HEK293 (cell line): ENCODE measurements around the gene SRD5A1.

ENCODE experiments used
- CTCF ChIA-PET: fragments of 350-600 bp; formaldehyde crosslinking; extraction: SDS; loops from one replicate; lab custom pipeline; 2021; ENCODE audit warnings: antibody characterized with exemption; lab: Yijun Ruan, JAX
- POLR2A ChIA-PET: fragments of 300-600 bp; formaldehyde crosslinking; extraction: SDS; loops from one replicate; lab custom pipeline; 2020; ENCODE audit warnings: antibody characterized with exemption, inconsistent platforms; lab: Yijun Ruan, JAX
- H3K27ac ChIP-seq: fragments of 200-500 bp; sonication (Bioruptor generic); 2 replicates; pipeline ENCODE4 v1.5.1; 2014; ENCODE audit warnings: low read depth, low read length, control low read depth, inconsistent platforms; ENCODE audit errors: extremely low read depth
- H3K36me3 ChIP-seq, 2 experiments: fragments of 200-500 bp in 1 of 2; sonication (Bioruptor generic) in 1 of 2; 1 replicate in 1 of 2; 2 replicates in 1 of 2; pipeline ENCODE4 v1.5.1; 2014 to 2017; ENCODE audit warnings: inconsistent platforms in 2 of 2, low read length in 2 of 2; ENCODE audit not compliant: control insufficient read depth in 2 of 2, insufficient read depth in 1 of 2
- H3K4me1 ChIP-seq: fragments of 200-500 bp; sonication (Bioruptor generic); 2 replicates; pipeline ENCODE4 v1.5.1; 2014; ENCODE audit warnings: mild to moderate bottlenecking, low read length, inconsistent platforms; ENCODE audit not compliant: control insufficient read depth, insufficient read depth
- H3K4me3 ChIP-seq: 2 replicates; pipeline ENCODE4 v1.5.1; 2011; ENCODE audit warnings: low read depth, mild to moderate bottlenecking, control low read depth, low read length, moderate library complexity
- H3K9me3 ChIP-seq: fragments of 200-500 bp; sonication (Bioruptor generic); 2 replicates; pipeline ENCODE4 v1.5.1; 2014; ENCODE audit warnings: low read depth, low read length, inconsistent platforms; ENCODE audit not compliant: control insufficient read depth, insufficient read depth
- BCL11A ChIP-seq: fragments of 450-650 bp; formaldehyde crosslinking; IDR thresholded peaks from 2 replicates; pipeline ENCODE4 v1.5.1; 2016; ENCODE audit warnings: low read depth, missing biosample characterization, missing genetic modification characterization
- HOXD13 ChIP-seq: sonication (generic); formaldehyde crosslinking; IDR thresholded peaks from 2 replicates; pipeline ENCODE4 v1.8.0; 2022; ENCODE audit warnings: missing genetic modification reagents, borderline replicate concordance
- SCRT2 ChIP-seq: fragments of 450-650 bp; formaldehyde crosslinking; IDR thresholded peaks from 2 replicates; pipeline ENCODE4 v1.5.1; 2016; ENCODE audit warnings: missing biosample characterization, missing genetic modification characterization
- SP3 ChIP-seq: fragments of 450-650 bp; formaldehyde crosslinking; IDR thresholded peaks from 2 replicates; pipeline ENCODE4 v1.5.1; 2016; ENCODE audit warnings: missing biosample characterization, missing genetic modification characterization
- ZBTB7A ChIP-seq: fragments of 450-650 bp; formaldehyde crosslinking; IDR thresholded peaks from 2 replicates; pipeline ENCODE4 v1.5.1; 2016; ENCODE audit warnings: low read depth, missing biosample characterization, missing genetic modification characterization
- ZBTB8A ChIP-seq: fragments of 450-650 bp; formaldehyde crosslinking; IDR thresholded peaks from 2 replicates; pipeline ENCODE4 v1.5.1; 2016; ENCODE audit warnings: missing biosample characterization, missing genetic modification characterization
- ZNF133 ChIP-seq: fragments of 450-650 bp; formaldehyde crosslinking; IDR thresholded peaks from 2 replicates; pipeline ENCODE4 v1.5.1; 2016; ENCODE audit warnings: missing biosample characterization, missing genetic modification characterization
- ZNF140 ChIP-seq: fragments of 450-650 bp; formaldehyde crosslinking; IDR thresholded peaks from 2 replicates; pipeline ENCODE4 v1.5.1; 2016; ENCODE audit warnings: missing biosample characterization, missing genetic modification characterization
- ZNF184 ChIP-seq: fragments of 450-650 bp; IDR thresholded peaks from 2 replicates; pipeline ENCODE4 v1.5.1; 2018; ENCODE audit warnings: missing biosample characterization, mild to moderate bottlenecking, missing genetic modification characterization
- ZNF544 ChIP-seq: fragments of 450-650 bp; formaldehyde crosslinking; IDR thresholded peaks from 2 replicates; pipeline ENCODE4 v1.5.0; 2017; ENCODE audit warnings: missing biosample characterization, missing genetic modification characterization
- ZNF621 ChIP-seq: fragments of 450-650 bp; formaldehyde crosslinking; IDR thresholded peaks from 2 replicates; pipeline ENCODE4 v1.5.1; 2017; ENCODE audit warnings: missing biosample characterization, missing genetic modification characterization
- ZNF629 ChIP-seq: fragments of 450-650 bp; formaldehyde crosslinking; IDR thresholded peaks from 2 replicates; pipeline ENCODE4 v1.5.1; 2017; ENCODE audit warnings: missing biosample characterization, missing genetic modification characterization
- ZNF768 ChIP-seq: fragments of 450-650 bp; formaldehyde crosslinking; IDR thresholded peaks from 2 replicates; pipeline ENCODE4 v1.5.1; 2018; ENCODE audit warnings: missing biosample characterization, mild to moderate bottlenecking, missing genetic modification characterization
- ZSCAN30 ChIP-seq: fragments of 450-650 bp; IDR thresholded peaks from 2 replicates; pipeline ENCODE4 v1.5.1; 2018; ENCODE audit warnings: missing biosample characterization, mild to moderate bottlenecking, missing genetic modification characterization, moderate library complexity
- TF ChIP-seq, protein P1 (sequence below): fragments of 450-650 bp; IDR thresholded peaks from 2 replicates; pipeline ENCODE4 v1.5.1; 2018; ENCODE audit warnings: missing biosample characterization, mild to moderate bottlenecking, missing genetic modification characterization
- TF ChIP-seq, protein P2 (sequence below): fragments of 450-650 bp; formaldehyde crosslinking; IDR thresholded peaks from 2 replicates; pipeline ENCODE4 v1.5.1; 2016; ENCODE audit warnings: missing biosample characterization, missing genetic modification characterization, low read depth
- TF ChIP-seq, protein P3 (sequence below): fragments of 450-650 bp; formaldehyde crosslinking; IDR thresholded peaks from 2 replicates; pipeline ENCODE4 v1.5.1; 2016; ENCODE audit warnings: missing biosample characterization, missing genetic modification characterization
- TF ChIP-seq, protein P4 (sequence below): fragments of 450-650 bp; formaldehyde crosslinking; IDR thresholded peaks from 2 replicates; pipeline ENCODE4 v1.5.1; 2016; ENCODE audit warnings: missing biosample characterization, missing genetic modification characterization
- TF ChIP-seq, protein P5 (sequence below): fragments of 450-650 bp; formaldehyde crosslinking; conservative IDR thresholded peaks from 2 replicates; pipeline ENCODE4 v1.5.1; 2016; ENCODE audit warnings: low read depth, missing biosample characterization, missing genetic modification characterization
- TF ChIP-seq, protein P6 (sequence below): fragments of 450-650 bp; formaldehyde crosslinking; IDR thresholded peaks from 2 replicates; pipeline ENCODE4 v1.5.1; 2016; ENCODE audit warnings: missing biosample characterization, missing genetic modification characterization

Gene SRD5A1

DNA sequence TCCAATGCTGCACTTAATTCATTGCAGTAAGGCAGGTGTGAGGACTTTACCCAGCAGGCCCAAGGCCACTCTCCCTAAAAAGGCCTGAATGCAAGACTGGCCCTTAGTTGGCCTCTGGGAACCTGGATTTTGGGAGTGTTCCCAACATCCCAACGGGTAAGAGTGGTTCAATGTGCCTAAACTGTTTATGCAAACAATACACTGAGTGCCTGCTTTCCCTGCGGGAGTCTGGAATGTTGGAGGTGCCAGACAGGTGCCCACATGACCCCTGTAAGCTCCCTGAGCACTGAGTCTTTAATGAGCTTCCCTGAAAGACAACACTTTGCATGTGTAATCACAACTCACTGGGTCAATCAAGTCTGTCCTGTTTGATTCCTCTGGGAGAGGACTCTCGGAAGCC is 37.8 kb upstream of the SRD5A1 start (continued):
- TF ChIP-seq, protein P1, sequence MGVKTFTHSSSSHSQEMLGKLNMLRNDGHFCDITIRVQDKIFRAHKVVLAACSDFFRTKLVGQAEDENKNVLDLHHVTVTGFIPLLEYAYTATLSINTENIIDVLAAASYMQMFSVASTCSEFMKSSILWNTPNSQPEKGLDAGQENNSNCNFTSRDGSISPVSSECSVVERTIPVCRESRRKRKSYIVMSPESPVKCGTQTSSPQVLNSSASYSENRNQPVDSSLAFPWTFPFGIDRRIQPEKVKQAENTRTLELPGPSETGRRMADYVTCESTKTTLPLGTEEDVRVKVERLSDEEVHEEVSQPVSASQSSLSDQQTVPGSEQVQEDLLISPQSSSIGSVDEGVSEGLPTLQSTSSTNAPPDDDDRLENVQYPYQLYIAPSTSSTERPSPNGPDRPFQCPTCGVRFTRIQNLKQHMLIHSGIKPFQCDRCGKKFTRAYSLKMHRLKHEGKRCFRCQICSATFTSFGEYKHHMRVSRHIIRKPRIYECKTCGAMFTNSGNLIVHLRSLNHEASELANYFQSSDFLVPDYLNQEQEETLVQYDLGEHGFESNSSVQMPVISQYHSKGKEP (tag by site-specific recombination) = no peak
- no peak for TF ChIP-seq ZNF133 (tag by site-specific recombination)
- TF ChIP-seq, protein P2, sequence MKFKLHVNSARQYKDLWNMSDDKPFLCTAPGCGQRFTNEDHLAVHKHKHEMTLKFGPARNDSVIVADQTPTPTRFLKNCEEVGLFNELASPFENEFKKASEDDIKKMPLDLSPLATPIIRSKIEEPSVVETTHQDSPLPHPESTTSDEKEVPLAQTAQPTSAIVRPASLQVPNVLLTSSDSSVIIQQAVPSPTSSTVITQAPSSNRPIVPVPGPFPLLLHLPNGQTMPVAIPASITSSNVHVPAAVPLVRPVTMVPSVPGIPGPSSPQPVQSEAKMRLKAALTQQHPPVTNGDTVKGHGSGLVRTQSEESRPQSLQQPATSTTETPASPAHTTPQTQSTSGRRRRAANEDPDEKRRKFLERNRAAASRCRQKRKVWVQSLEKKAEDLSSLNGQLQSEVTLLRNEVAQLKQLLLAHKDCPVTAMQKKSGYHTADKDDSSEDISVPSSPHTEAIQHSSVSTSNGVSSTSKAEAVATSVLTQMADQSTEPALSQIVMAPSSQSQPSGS (tag by site-specific recombination) = no peak
- no peak for TF ChIP-seq ZNF184
- no peak for TF ChIP-seq ZNF768
- TF ChIP-seq ZNF621 (tag by site-specific recombination) = no peak
- TF ChIP-seq ZNF629 (tag by site-specific recombination) = no peak
- no peak for TF ChIP-seq SP3 (tag by site-specific recombination)
- no peak for TF ChIP-seq ZSCAN30 (tag by site-specific recombination)
- TF ChIP-seq, protein P3, sequence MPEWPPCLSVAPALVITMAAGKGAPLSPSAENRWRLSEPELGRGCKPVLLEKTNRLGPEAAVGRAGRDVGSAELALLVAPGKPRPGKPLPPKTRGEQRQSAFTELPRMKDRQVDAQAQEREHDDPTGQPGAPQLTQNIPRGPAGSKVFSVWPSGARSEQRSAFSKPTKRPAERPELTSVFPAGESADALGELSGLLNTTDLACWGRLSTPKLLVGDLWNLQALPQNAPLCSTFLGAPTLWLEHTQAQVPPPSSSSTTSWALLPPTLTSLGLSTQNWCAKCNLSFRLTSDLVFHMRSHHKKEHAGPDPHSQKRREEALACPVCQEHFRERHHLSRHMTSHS (tag by site-specific recombination) = no peak
- no peak for TF ChIP-seq ZNF140

DNA sequence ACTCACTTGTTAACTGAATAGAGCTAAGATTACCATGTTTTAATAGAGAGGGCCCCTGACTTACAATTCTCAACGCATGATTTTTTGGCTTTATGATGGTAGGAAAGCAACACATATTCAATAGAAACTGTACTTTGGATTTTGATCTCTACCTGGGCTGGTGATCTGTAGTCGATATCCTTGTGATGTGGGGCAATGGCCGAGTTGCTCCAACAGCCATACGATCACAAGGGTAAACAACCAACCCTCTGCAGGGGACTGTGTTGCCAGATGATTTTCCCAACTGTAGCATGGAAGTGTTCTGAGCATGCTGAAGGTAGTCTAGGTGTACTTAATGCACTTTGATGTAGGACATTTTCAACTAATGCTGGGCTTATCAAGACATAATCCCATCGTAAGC is 36.9 kb upstream of the SRD5A1 start:
- POLR2A ChIA-PET = no interaction called here
- Histone ChIP-seq H3K27ac (no peak overlapping the region), H3K36me3 (peaks cover 17 to 45% of the 10 kb centered on the region in 2 experiments; a peak in 2 of 3 replicates), H3K9me3 (no peaks in the 10 kb centered on the region), H3K4me1 (no peaks in the 10 kb centered on the region), H3K4me3 (no peak overlapping the region)
- CTCF ChIA-PET = no interaction called here
- TF ChIP-seq ZNF184 (no peak), ZBTB7A (tag by site-specific recombination) (no peak), ZBTB8A (tag by site-specific recombination) (no peak), SCRT2 (no peak)
- TF ChIP-seq, protein P4, sequence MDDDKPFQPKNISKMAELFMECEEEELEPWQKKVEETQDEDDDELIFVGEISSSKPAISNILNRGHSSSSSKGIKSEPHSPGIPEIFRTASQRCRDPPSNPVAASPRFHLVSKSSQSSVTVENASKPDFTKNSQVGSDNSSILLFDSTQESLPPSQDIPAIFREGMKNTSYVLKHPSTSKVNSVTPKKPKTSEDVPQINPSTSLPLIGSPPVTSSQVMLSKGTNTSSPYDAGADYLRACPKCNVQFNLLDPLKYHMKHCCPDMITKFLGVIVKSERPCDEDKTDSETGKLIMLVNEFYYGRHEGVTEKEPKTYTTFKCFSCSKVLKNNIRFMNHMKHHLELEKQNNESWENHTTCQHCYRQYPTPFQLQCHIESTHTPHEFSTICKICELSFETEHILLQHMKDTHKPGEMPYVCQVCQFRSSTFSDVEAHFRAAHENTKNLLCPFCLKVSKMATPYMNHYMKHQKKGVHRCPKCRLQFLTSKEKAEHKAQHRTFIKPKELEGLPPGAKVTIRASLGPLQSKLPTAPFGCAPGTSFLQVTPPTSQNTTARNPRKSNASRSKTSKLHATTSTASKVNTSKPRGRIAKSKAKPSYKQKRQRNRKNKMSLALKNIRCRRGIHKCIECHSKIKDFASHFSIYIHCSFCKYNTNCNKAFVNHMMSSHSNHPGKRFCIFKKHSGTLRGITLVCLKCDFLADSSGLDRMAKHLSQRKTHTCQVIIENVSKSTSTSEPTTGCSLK (tag by site-specific recombination) = no peak

DNA sequence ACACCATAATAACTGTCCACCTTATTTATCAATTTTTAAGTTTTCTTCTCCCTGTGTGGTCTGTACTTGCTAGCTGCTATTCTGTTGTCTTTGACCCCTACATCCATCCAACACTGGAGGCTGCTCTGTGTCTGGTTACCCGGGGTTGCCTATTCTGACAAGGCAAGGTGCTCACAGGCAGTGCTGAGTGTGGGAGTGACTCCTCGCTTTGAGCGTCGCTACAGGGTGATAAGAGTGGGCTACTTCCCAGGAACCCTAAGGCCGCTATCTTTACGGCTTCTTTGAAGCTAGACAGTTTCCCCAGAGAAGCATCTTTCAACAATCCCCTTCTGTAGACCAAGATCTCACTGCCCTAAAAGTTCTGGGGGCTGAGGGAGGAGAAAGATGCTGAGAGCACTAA is 35.7 kb upstream of the SRD5A1 start:
- H3K36me3 ChIP-seq = peaks cover 27 to 57% of the 10 kb centered on the region in 2 experiments; a peak in 2 of 3 replicates
- H3K4me3 ChIP-seq = no peak overlapping the region
- H3K4me1 ChIP-seq = no peaks in the 10 kb centered on the region
- no peaks in the 10 kb centered on the region for H3K9me3 ChIP-seq
- no peak overlapping the region for H3K27ac ChIP-seq
- POLR2A ChIA-PET = no interaction called here
- CTCF ChIA-PET = no interaction called here
- TF ChIP-seq HOXD13 (CRISPR knock-in tag) = no peak
- no peak for TF ChIP-seq BCL11A
- no peak for TF ChIP-seq ZNF140
- TF ChIP-seq ZNF544 (tag by site-specific recombination) = no peak
- TF ChIP-seq, protein P5, sequence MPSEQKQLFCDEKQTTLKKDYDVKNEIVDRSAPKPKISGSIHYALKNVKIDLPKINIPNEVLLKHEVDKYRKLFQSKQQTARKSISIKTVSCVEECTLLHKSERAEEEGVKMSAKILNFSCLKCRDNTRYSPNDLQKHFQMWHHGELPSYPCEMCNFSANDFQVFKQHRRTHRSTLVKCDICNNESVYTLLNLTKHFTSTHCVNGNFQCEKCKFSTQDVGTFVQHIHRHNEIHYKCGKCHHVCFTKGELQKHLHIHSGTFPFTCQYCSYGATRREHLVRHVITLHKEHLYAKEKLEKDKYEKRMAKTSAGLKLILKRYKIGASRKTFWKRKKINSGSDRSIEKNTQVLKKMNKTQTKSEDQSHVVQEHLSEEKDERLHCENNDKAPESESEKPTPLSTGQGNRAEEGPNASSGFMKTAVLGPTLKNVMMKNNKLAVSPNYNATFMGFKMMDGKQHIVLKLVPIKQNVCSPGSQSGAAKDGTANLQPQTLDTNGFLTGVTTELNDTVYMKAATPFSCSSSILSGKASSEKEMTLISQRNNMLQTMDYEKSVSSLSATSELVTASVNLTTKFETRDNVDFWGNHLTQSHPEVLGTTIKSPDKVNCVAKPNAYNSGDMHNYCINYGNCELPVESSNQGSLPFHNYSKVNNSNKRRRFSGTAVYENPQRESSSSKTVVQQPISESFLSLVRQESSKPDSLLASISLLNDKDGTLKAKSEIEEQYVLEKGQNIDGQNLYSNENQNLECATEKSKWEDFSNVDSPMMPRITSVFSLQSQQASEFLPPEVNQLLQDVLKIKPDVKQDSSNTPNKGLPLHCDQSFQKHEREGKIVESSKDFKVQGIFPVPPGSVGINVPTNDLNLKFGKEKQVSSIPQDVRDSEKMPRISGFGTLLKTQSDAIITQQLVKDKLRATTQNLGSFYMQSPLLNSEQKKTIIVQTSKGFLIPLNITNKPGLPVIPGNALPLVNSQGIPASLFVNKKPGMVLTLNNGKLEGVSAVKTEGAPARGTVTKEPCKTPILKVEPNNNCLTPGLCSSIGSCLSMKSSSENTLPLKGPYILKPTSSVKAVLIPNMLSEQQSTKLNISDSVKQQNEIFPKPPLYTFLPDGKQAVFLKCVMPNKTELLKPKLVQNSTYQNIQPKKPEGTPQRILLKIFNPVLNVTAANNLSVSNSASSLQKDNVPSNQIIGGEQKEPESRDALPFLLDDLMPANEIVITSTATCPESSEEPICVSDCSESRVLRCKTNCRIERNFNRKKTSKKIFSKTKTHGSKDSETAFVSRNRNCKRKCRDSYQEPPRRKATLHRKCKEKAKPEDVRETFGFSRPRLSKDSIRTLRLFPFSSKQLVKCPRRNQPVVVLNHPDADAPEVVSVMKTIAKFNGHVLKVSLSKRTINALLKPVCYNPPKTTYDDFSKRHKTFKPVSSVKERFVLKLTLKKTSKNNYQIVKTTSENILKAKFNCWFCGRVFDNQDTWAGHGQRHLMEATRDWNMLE (tag by site-specific recombination) = no peak
- TF ChIP-seq, protein P6, sequence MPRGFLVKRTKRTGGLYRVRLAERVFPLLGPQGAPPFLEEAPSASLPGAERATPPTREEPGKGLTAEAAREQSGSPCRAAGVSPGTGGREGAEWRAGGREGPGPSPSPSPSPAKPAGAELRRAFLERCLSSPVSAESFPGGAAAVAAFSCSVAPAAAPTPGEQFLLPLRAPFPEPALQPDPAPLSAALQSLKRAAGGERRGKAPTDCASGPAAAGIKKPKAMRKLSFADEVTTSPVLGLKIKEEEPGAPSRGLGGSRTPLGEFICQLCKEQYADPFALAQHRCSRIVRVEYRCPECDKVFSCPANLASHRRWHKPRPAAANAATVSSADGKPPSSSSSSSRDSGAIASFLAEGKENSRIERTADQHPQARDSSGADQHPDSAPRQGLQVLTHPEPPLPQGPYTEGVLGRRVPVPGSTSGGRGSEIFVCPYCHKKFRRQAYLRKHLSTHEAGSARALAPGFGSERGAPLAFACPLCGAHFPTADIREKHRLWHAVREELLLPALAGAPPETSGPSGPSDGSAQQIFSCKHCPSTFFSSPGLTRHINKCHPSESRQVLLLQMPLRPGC = no peak
